Measurements from ENCODE around the gene STAM2. TPM values are rescaled to one million over a fixed set of nuclear protein-coding genes. Genes with fewer than 3 reads are reported as not detected.

STAM2 gene
- total and polyA plus RNA-seq, 9 donors = 9.5 to 40.0 (median 33.3) TPM

DNA sequence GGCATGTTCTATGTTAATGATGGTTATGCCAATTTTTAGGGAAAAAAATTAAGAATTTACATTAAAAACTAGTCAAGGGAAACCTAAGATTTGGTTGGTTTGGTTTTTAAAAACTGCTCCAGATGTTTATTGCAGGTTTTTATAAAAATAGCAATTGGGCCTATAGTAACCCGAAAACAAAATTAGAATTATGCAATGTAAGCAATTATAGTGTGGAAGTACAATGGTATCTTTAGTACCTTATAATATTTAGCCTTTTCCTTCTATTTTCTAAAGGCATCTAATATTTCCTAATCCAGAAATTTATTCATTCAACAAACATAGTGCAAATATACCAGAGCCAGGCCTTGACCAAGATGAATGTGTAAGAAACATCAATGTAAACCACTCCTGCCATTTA, 104.0 kb downstream of the STAM2 start:
- Histone ChIP-seq H3K9me3 (no peaks in the 10 kb centered on the region), H3K4me3 (no peak overlapping the region), H3K36me3 (no peaks in the 10 kb centered on the region), H3K27ac (no peak overlapping the region), H3K27me3 (no peaks in the 10 kb centered on the region), H3K4me1 (ENCODE audit: insufficient read depth) (no peaks in the 10 kb centered on the region)
- TF ChIP-seq EP300 (IDR thresholded peaks at IDR 0.05) (no peak), POLR2A (IDR thresholded peaks at IDR 0.05) (no peak)
- TF ChIP-seq, protein P1, sequence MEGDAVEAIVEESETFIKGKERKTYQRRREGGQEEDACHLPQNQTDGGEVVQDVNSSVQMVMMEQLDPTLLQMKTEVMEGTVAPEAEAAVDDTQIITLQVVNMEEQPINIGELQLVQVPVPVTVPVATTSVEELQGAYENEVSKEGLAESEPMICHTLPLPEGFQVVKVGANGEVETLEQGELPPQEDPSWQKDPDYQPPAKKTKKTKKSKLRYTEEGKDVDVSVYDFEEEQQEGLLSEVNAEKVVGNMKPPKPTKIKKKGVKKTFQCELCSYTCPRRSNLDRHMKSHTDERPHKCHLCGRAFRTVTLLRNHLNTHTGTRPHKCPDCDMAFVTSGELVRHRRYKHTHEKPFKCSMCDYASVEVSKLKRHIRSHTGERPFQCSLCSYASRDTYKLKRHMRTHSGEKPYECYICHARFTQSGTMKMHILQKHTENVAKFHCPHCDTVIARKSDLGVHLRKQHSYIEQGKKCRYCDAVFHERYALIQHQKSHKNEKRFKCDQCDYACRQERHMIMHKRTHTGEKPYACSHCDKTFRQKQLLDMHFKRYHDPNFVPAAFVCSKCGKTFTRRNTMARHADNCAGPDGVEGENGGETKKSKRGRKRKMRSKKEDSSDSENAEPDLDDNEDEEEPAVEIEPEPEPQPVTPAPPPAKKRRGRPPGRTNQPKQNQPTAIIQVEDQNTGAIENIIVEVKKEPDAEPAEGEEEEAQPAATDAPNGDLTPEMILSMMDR (IDR thresholded peaks at IDR 0.05) = no peak
- WGBS, 3 donors = 96 to 98% (median 97%) methylated on average over 1 of the region's 1 CpG
- no peak for DNase-seq
- intact Hi-C loops (cut with DNase I) = no loop called here

DNA sequence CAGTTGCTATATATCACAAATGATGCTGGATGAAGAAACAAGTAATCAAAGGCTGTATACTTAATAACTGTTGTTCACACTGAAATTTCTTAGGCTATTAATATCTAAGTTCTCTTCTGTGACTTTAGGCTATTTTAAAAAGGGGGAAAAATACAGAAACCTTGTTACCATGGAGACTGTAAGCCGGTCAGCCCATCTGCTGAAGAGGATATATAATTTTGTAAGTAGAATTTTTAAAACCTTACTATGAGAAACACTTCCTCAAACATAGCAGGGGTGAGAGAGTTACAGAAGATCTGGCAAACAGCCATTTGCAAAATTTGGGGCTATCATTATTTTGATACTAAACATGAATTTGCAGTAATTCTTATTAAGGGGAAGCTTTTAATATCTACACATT, 104.5 kb downstream of the STAM2 start:
- intact Hi-C loops (cut with DNase I) = no loop called here
- TF ChIP-seq EP300 (IDR thresholded peaks at IDR 0.05) (no peak), POLR2A (IDR thresholded peaks at IDR 0.05) (no peak)
- TF ChIP-seq, protein P1 (IDR thresholded peaks at IDR 0.05) = no peak
- Histone ChIP-seq H3K36me3 (no peaks in the 10 kb centered on the region), H3K4me3 (no peak overlapping the region), H3K27me3 (no peaks in the 10 kb centered on the region), H3K4me1 (ENCODE audit: insufficient read depth) (no peaks in the 10 kb centered on the region), H3K9me3 (no peaks in the 10 kb centered on the region), H3K27ac (no peak overlapping the region)
- no peak for DNase-seq
- WGBS, 3 donors = 28 to 47% (median 42%) methylated on average over 1 of the region's 1 CpG

- 57 to 69% (median 59%) methylated on average over 2 of the region's 2 CpGs for WGBS, 3 donors
- no peak for DNase-seq
- H3K4me1 ChIP-seq (ENCODE audit: insufficient read depth) = no peaks in the 10 kb centered on the region
- intact Hi-C loops (cut with DNase I) = no loop called here
- no peaks in the 10 kb centered on the region for H3K27me3 ChIP-seq
- H3K36me3 ChIP-seq = no peaks in the 10 kb centered on the region
- no peak overlapping the region for H3K4me3 ChIP-seq
- no peak for TF ChIP-seq EP300 (IDR thresholded peaks at IDR 0.05)
- TF ChIP-seq POLR2A (IDR thresholded peaks at IDR 0.05) = no peak
- TF ChIP-seq, protein P1 (IDR thresholded peaks at IDR 0.05) = no peak
- no peak overlapping the region for H3K27ac ChIP-seq
- H3K9me3 ChIP-seq = no peaks in the 10 kb centered on the region
These were observed 107.3 kb downstream of the STAM2 start for GRCh38 chr2:152068226-152068625.

GRCh38 chr2:152067823-152068222, 107.7 kb downstream of the STAM2 start:
- DNase-seq = no peak
- Histone ChIP-seq H3K4me3 (no peak overlapping the region), H3K9me3 (no peaks in the 10 kb centered on the region)

More at GRCh38 chr2:152067823-152068222, 107.7 kb downstream of the STAM2 start:
- intact Hi-C loops (cut with DNase I) = no loop called here
- WGBS, 3 donors = 94 to 96% (median 94%) methylated on average over 1 of the region's 1 CpG
- Histone ChIP-seq H3K27me3 (no peaks in the 10 kb centered on the region), H3K4me1 (ENCODE audit: insufficient read depth) (no peaks in the 10 kb centered on the region), H3K36me3 (no peaks in the 10 kb centered on the region), H3K27ac (no peak overlapping the region)
- TF ChIP-seq EP300 (IDR thresholded peaks at IDR 0.05) (no peak), POLR2A (IDR thresholded peaks at IDR 0.05) (no peak)
- TF ChIP-seq, protein P1 (IDR thresholded peaks at IDR 0.05) = no peak

Small RNA genes within 50 kb of the gene (small RNA-seq; reads per million reads assigned to genes)
- gene RPL30P2 = not detected

Other genes starting within 250 kb of the STAM2 start
- gene CACNB4, start 76.7 kb downstream of the STAM2 start, total RNA-seq = 1 to 10 TPM in 4 of 7 donors, under 1 TPM in 3; 0.62 to 1.9 (median 1.0) TPM
- gene CACNB4, start 76.7 kb downstream of the STAM2 start, polyA plus RNA-seq = 1 to 10 TPM in 1 of 2 donors, under 1 TPM in 1; 0.23 to 1.1 TPM
- 10 to 100 TPM; 30.3 to 89.1 (median 53.6) TPM for gene FMNL2, start 159.4 kb upstream of the STAM2 start, total RNA-seq
- 10 to 100 TPM; 37.9 to 42.0 TPM for gene FMNL2, start 159.4 kb upstream of the STAM2 start, polyA plus RNA-seq

Measured in ovary (tissue), 9 donors.